ENCODE measurements around the gene FARP1. TPM values are rescaled to one million over a fixed set of nuclear protein-coding genes. Genes with fewer than 3 reads are reported as not detected.
A peak's percentile ranks its signal among the peaks of the same experiment; 100 is the strongest.

The FARP1 gene
- total RNA-seq, 1 experiment from 2014 or later = 25.8 TPM

DNA sequence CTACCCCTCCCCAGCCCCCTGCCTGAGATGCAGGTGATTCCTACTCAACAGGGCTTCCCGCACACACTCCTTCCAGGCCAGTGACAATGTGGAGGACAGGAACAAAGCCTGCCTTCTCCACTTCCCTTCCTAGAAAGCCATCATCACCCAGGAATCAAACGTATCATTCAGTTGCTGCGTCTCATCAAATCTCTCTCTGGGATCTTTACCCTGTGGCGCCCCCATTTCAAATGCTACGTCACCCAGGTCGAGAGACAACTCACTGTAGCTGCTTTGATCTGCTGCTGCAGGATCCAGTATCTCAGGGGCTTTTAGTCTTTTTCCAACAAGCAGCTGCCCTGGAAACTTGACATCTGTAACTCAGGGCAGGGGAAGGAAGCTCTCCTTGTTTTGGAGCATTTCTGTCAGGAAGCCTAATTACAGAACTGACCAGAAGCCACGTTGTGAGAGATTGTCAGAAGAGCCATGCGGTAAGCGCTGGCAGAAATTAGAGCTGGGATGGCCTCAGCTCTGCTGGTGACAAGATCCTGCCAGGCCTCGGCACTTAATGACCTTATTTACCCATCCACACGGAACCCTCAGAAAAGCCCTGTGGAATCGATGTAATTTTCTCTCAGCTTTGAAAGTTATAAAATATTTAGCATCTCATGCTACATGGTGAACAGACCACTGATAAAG lies 293.5 kb downstream of the FARP1 start:
- H3K36me3 ChIP-seq (replicated peaks; ENCODE audit: control insufficient read depth, insufficient read depth, low read length) = peaks cover 1% of the 10 kb centered on the region
- H3K4me3 ChIP-seq (ENCODE audit: insufficient read depth, low read depth, low read length) = no peak overlapping the region
- no peaks in the 10 kb centered on the region for H3K27me3 ChIP-seq (ENCODE audit: control insufficient read depth, insufficient read depth, low read length)
- no peak for DNase-seq

DNA sequence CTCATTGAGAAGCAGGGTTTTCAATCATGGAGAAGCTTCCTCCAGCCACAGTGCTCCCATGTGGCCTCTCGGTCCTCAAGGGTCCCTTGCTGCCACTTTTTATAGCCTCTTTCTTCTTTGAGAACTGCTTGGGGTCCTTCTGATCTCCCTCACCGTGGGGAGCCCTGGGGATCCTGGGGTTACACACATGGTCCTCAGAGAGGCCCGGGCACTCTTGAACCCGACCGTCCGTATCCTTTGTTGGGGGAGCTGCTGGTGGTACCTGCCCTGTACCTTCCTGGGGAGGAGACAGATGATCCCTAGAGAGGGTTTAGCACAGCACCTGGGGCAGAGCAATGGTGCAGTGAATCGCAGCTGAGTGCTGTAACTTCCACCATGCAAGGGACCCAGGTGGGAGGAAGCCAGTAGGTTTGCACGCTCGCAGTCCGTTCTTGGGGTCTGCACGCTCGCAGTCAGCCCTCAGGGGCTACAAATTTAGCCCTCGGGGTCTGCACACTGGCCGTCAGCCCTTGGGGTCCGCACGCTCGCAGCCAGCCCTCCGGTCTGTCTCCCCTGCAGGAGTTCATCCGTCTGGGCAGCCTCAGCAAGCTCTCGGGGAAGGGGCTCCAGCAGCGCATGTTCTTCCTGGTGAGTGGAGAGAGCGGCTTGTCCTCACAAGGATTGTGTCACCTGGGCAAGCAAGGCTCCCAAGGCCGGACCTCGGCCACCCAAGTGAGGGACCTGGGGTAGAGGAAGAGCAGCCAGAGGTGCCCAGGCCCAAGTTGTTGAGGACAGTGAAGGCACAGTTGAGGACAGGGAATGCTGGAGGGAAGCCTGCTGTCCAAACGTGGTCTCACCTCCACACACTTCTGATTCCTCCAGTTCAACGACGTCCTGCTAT lies 295.6 kb downstream of the FARP1 start:
- DNase-seq = no peak

DNA sequence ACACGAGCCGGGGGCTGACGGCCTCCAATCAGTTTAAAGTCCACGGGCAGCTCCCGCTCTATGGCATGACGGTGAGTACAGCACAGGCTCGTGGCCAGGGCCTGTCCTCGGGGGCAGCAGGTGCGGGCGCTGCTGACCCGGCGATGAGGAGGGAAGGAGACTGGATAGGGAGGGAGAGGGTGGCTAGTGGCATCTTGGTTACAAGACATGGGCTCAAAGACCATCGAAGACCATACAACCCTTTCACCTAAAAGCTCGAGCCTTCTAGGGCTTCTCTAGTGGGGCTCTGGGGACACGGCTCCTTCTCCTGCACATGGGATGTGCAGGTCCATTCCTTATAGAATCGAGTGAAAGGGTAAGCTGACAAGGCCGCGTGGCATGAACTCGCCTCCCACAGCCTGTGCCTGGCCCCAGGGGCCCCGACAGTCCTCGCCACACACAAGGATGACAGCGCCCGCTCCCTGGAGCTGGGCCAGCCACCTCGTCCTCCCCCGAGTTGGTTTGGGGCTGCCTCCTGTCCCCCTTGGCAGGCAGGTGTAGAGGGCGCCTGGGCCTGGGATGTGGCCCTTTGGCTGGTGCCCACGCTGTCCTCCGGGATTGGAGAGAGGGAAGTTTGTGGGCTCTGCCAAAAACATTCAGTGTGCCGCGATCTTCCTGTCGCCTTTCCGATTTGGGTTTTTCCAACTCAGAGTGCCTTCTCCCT lies 296.4 kb downstream of the FARP1 start:
- Histone ChIP-seq H3K27me3 (ENCODE audit: control insufficient read depth, insufficient read depth, low read length) (no peaks in the 10 kb centered on the region), H3K4me3 (ENCODE audit: insufficient read depth, low read depth, low read length) (no peak overlapping the region), H3K36me3 (replicated peaks; ENCODE audit: control insufficient read depth, insufficient read depth, low read length) (peaks cover 1% of the 10 kb centered on the region)
- DNase-seq = no peak

More for the DNA sequence above, 295.6 kb downstream of the FARP1 start:
- Histone ChIP-seq H3K36me3 (replicated peaks; ENCODE audit: control insufficient read depth, insufficient read depth, low read length) (peaks cover 1% of the 10 kb centered on the region), H3K4me3 (ENCODE audit: insufficient read depth, low read depth, low read length) (no peak overlapping the region), H3K27me3 (ENCODE audit: control insufficient read depth, insufficient read depth, low read length) (no peaks in the 10 kb centered on the region)

DNA sequence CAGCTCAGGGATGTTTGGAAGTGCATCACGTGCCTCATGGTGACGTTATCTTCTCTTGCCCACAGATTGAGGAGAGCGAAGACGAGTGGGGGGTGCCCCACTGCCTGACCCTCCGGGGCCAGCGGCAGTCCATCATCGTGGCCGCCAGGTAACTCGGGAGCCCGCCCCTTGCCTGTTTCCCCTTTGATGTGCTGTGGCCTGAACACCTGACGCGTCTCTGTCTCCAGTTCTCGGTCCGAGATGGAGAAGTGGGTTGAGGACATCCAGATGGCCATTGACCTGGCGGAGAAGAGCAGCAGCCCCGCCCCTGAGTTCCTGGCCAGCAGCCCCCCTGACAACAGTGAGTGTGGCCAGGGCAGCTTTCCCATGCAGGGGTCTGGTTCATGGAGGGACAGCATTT lies 297.0 kb downstream of the FARP1 start:
- no peak overlapping the region for H3K4me3 ChIP-seq (ENCODE audit: insufficient read depth, low read depth, low read length)
- H3K36me3 ChIP-seq (replicated peaks; ENCODE audit: control insufficient read depth, insufficient read depth, low read length) = peaks cover 1% of the 10 kb centered on the region
- DNase-seq = no peak
- no peaks in the 10 kb centered on the region for H3K27me3 ChIP-seq (ENCODE audit: control insufficient read depth, insufficient read depth, low read length)

DNA sequence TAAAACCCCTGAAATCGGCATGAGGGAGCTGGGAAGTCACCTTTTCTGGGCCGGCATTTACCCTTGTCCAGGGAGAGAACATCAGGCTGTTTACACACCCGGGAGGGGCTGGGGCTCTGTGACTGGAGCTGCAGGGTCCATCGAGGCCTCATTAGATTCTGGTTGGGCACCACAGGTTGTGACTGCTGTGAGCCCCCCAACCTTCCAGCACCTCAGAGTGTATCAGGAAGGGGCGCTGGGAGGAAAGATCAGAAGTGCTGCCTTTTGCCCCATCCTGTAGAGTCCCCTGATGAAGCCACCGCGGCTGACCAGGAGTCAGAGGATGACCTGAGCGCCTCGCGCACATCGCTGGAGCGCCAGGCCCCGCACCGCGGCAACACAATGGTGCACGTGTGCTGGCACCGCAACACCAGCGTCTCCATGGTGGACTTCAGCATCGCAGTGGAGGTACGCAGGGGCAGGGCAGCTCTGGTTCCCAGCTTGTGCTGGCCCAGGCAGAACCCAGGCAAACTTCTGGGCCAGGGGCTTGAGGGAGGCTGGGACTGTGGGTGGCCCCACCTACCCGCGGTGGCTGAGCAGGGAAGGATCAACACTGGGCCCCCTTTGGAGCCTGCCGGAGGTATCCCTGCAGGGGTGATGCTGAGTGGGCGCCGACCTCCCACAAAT lies 297.6 kb downstream of the FARP1 start:
- no peak overlapping the region for H3K4me3 ChIP-seq (ENCODE audit: insufficient read depth, low read depth, low read length)
- no peaks in the 10 kb centered on the region for H3K27me3 ChIP-seq (ENCODE audit: control insufficient read depth, insufficient read depth, low read length)
- DNase-seq = no peak
- H3K36me3 ChIP-seq (replicated peaks; ENCODE audit: control insufficient read depth, insufficient read depth, low read length) = peaks cover 1% of the 10 kb centered on the region

DNA sequence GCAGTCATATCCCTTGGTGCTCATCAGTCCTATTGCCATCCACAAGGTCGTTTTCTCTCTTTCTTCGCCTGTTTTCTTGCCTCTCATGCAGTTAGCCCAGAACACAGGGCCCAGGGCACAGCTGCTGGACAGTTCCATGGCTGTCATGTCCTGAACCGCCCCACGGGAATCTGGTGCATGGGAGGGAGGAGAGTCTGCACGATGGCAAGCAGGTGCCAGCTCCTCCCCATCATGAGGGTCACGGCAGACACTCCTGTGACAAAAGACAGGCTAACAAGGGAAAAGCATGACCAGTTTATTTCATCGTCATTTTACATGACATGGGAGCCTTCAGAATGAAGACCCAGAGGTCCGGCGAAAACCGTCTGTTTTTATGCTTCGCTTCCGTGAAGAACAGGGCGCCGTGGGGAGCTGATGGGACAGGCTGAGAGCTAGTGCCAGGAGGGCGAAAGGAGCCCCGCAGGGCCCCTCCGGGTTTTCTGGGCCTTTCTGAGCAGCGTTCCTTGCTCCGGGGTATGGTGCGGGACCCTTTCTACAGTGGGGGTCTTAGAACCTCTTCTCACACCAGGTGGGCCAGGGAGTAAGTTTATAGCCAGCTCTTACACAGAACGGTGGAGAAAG lies 298.3 kb downstream of the FARP1 start:
- DNase-seq = no peak
- Histone ChIP-seq H3K27me3 (ENCODE audit: control insufficient read depth, insufficient read depth, low read length) (no peaks in the 10 kb centered on the region), H3K36me3 (replicated peaks; ENCODE audit: control insufficient read depth, insufficient read depth, low read length) (no peaks in the 10 kb centered on the region; the same call in none of the 2 replicates), H3K4me3 (ENCODE audit: insufficient read depth, low read depth, low read length) (no peak overlapping the region)

DNA sequence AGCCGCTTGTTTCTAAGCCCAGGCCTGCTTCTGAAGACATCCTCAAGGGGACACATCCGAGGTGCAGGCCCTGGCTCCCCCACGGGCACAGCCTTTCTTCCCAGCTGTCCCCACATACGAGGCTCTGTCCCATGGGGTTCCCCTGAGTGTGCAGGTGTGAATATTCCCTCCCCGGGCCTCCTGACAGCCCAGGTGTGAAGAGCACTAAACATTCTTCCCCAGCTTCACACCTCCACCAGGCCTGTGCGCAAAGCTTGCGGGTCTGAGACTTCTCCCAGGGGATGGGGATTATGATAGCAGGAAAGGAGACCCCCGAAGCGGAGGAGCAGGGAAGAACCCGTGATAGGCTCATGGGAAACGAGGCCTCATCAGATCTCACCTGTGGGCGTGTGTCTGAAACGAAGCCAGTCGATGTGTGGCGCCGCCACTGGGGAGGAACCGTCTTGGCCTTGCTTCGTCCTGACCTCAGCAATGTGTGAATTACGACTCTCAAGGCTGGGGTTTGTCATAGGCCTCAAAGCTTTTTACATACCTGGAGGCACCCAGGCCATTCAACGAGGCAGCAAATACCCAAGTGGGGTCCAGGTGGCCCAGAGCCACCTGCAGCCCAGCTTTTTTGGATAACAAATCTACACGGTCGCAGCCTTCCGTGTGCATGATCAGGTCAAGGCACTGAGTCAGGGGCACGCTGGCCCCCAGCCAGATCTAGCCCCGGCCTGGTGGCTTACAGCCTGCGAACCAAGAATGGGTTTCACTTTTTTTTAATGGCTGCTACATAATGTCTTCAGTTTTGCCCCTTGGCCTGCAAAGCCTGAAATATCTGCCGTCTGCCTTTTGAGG lies 299.7 kb downstream of the FARP1 start:
- DNase-seq = no peak
- Histone ChIP-seq H3K27me3 (ENCODE audit: control insufficient read depth, insufficient read depth, low read length) (no peaks in the 10 kb centered on the region), H3K4me3 (ENCODE audit: insufficient read depth, low read depth, low read length) (no peak overlapping the region), H3K36me3 (replicated peaks; ENCODE audit: control insufficient read depth, insufficient read depth, low read length) (peaks cover 5% of the 10 kb centered on the region)

DNA sequence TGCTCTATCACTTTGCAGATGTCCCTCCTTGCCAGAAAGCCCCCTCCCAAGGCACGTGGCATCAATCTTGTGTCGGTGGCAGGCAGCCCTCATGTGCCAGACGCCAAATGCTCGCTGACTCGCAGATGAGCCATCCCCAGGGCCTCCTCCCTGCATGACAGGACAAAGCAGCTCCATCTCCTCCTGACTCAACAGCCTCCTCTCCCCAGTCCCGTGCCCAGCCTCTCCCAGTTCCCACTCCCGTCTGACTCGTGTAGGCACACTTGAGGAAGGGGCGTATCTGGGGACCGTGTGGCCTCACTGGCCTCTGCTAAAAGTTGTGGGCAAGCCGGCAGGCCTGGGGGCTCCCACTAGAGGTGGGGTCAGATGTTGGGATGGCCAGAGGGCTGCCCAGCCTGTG lies 300.4 kb downstream of the FARP1 start:
- DNase-seq = no peak
- no peak overlapping the region for H3K4me3 ChIP-seq (ENCODE audit: insufficient read depth, low read depth, low read length)
- H3K36me3 ChIP-seq (replicated peaks; ENCODE audit: control insufficient read depth, insufficient read depth, low read length) = peaks cover 8% of the 10 kb centered on the region

DNA sequence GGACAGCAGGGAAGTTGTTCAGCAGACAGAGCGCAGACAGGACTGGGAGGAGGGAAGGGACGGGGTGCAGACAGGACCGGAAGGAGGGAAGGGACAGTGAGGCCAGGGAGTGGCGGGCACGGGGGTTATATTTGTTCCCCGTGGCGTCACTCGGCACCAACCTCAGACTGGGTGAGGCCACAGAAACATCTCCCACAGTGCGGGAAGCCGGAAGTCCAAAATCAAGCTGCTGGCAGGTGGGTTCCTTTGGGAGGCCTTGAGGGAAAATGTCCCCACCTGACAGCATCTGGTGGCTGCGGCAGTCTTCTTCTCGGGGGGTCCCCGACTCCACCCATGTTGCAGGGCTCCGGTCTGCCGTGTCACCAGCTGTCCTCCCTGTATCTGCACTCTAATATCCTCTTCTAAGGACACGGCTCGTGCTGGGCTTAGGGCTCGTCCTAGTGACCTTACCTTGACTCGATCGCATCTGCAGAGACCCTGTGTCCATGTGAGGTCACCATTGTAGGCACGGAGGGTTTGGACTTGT lies 301.0 kb downstream of the FARP1 start:
- no peaks in the 10 kb centered on the region for H3K27me3 ChIP-seq (ENCODE audit: control insufficient read depth, insufficient read depth, low read length)
- no peak for DNase-seq

More for the DNA sequence above, 300.4 kb downstream of the FARP1 start:
- H3K27me3 ChIP-seq (ENCODE audit: control insufficient read depth, insufficient read depth, low read length) = no peaks in the 10 kb centered on the region

DNA sequence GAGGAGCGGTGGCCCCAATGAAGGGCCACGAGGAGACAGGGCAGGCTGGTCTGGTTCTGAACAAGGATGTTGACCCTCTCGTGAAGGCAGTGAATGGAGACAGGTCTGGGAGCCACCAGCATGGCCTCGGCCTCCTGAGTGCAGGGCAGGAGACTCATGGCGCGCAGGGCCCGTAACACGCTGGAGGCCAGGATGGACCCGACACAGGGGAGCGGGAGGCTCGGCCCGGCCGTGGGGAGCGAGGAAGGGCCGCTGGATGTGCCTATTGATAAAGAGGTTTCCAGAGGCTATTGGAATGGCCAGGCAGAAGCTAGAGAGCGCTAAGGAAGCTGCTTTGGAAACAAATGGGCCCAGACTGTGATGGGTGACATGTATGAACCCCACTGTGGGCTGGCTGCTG lies 301.5 kb downstream of the FARP1 start:
- Histone ChIP-seq H3K36me3 (replicated peaks; ENCODE audit: control insufficient read depth, insufficient read depth, low read length) (peaks cover 12% of the 10 kb centered on the region), H3K4me3 (ENCODE audit: insufficient read depth, low read depth, low read length) (no peak overlapping the region), H3K27me3 (ENCODE audit: control insufficient read depth, insufficient read depth, low read length) (no peaks in the 10 kb centered on the region)
- DNase-seq = no peak

More for the DNA sequence above, 301.0 kb downstream of the FARP1 start:
- Histone ChIP-seq H3K36me3 (replicated peaks; ENCODE audit: control insufficient read depth, insufficient read depth, low read length) (peaks cover 10% of the 10 kb centered on the region), H3K4me3 (ENCODE audit: insufficient read depth, low read depth, low read length) (no peak overlapping the region)

DNA sequence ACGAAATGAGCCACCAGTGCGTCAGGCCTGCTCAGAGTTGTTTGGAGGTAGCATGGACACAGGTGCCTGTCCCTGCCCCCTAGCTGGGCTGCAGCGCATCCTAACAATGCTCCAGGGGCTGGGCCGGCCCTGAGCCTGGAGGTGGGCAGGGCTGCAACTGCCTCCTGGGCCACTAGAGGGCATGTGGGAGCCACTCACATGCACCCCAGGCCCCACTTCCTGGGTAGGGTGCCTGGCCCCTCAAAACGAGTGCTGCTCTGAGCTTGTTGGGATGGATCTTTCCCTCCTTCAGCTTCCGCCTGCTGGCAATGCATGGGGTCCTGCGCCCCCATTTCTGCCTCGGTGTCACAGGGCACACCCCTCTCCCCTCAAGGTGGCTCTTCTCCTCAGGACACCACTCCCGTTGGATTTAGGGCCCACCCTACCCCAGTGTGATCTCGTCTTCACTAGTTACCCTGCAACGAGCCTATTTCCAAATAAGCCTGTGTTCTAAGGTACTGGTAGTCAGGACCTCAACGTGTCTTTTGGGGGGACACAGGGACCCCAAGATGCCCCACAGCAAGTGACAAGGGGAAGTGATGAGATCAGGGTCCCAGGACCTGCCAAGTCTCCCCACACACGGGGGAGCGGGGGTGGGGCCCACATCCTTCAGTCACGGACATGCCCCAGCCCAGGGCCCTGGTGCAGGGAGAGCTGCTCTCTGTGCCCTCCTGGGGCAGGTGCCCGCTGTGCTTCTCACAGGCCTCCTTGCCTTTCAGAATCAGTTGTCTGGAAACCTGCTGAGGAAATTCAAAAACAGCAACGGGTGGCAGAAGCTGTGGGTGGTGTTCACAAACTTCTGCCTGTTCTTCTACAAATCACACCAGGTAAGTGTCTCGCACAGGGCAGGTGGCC lies 302.7 kb downstream of the FARP1 start:
- Histone ChIP-seq H3K27me3 (ENCODE audit: control insufficient read depth, insufficient read depth, low read length) (no peaks in the 10 kb centered on the region), H3K4me3 (ENCODE audit: insufficient read depth, low read depth, low read length) (no peak overlapping the region), H3K36me3 (replicated peaks; ENCODE audit: control insufficient read depth, insufficient read depth, low read length) (peaks cover 12% of the 10 kb centered on the region)
- DNase-seq = peak; percentile 96

DNA sequence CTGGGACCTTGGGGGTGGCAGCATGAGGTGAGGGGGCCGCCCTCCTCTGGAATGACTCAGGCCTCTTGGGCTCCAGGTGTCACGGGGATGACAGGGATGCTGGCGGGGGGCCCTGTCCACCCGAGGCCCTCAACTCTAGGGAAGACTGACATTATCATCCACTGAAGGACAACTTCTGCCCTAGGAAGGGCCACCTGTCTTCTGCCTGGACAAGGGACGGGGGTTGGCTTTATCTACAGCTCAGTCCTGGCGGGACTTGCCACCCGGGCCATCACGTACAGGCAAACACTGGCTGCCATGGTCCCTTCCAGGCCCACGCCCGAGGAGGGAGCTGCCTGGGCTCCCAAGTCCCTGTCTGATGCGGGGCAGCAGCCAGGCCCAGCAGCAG lies 303.3 kb downstream of the FARP1 start:
- no peak overlapping the region for H3K4me3 ChIP-seq (ENCODE audit: insufficient read depth, low read depth, low read length)
- H3K27me3 ChIP-seq (ENCODE audit: control insufficient read depth, insufficient read depth, low read length) = no peaks in the 10 kb centered on the region
- peaks cover 12% of the 10 kb centered on the region for H3K36me3 ChIP-seq (replicated peaks; ENCODE audit: control insufficient read depth, insufficient read depth, low read length)
- DNase-seq = no peak

Measured in H7 (cell line).